Testis (tissue), 2 donors: ENCODE results near the gene GABRA5.

Experiments
- CTCF ChIP-seq, 3 experiments: fragments of 450-650 bp in 2 of 3; fragments of 200-600 bp in 1 of 3; sonication (generic) in 1 of 3; IDR thresholded peaks; one replicate each; pipeline ENCODE4 v1.5.1; 2016 to 2019; ENCODE audit warnings: antibody characterized with exemption in 3 of 3, mild to moderate bottlenecking in 2 of 3, moderate library complexity in 1 of 3
- POLR2A ChIP-seq: fragments of 450-650 bp; IDR thresholded peaks from one replicate; pipeline ENCODE4 v1.6.1; 2017; ENCODE audit warnings: antibody characterized with exemption, mild to moderate bottlenecking, moderate library complexity

GRCh38 chr15:26945046-26945445 lies 78.2 kb downstream of the GABRA5 start:
- TF ChIP-seq CTCF (IDR thresholded peaks at IDR 0.05) (no peak), POLR2A (no peak)
